T1000 (cell line): ENCODE data around the gene TMEM222.
"Not testable (repeated sequence)": the region's sequence is repeated elsewhere in the genome, so short reads cannot be mapped to it uniquely, and the experiment has no call there.

ENCODE experiments used
- DNase-seq: peaks from one replicate; lab custom pipeline; 2025; ENCODE audit warnings: mixed read lengths; lab: John Stamatoyannopoulos, UW

TMEM222 gene

GRCh38 chr1:27321813-27322568 is at the start of gene TMEM222:
Gene TMEM222 (plus strand): TSS chr1:27322163. CDS start chr1:27322198, 35 bp downstream.
- peak; percentile 97 for DNase-seq

GRCh38 chr1:27274204-27274603 is 47.8 kb upstream of the TMEM222 start:
- no peak for DNase-seq

GRCh38 chr1:27275696-27276095 is 46.3 kb upstream of the TMEM222 start:
- no peak for DNase-seq

- DNase-seq: peak; percentile 73
Measured at GRCh38 chr1:27284425-27285273, 37.3 kb upstream of the TMEM222 start.

GRCh38 chr1:27285274-27285660 is 36.7 kb upstream of the TMEM222 start:
- DNase-seq: no peak

GRCh38 chr1:27285821-27286220 is 36.1 kb upstream of the TMEM222 start:
- DNase-seq: not testable (repeated sequence)

- not testable (repeated sequence) for DNase-seq
Measured at GRCh38 chr1:27289125-27289524, 32.8 kb upstream of the TMEM222 start.

GRCh38 chr1:27290581-27290980 is 31.4 kb upstream of the TMEM222 start:
- DNase-seq: no peak

- peak; percentile 15 for DNase-seq
Measured at GRCh38 chr1:27292106-27292505, 29.9 kb upstream of the TMEM222 start.

GRCh38 chr1:27293915-27294314 is 28.0 kb upstream of the TMEM222 start:
- DNase-seq: no peak

GRCh38 chr1:27296773-27297291 is 25.1 kb upstream of the TMEM222 start:
- peak; percentile 31 for DNase-seq

- DNase-seq: no peak
Measured at GRCh38 chr1:27297903-27298302, 24.1 kb upstream of the TMEM222 start.

- no peak for DNase-seq
Measured at GRCh38 chr1:27298632-27299384, 23.2 kb upstream of the TMEM222 start.

- peak; percentile 92 for DNase-seq
Measured at GRCh38 chr1:27299385-27300271, 22.3 kb upstream of the TMEM222 start.

GRCh38 chr1:27300341-27301051 is 21.5 kb upstream of the TMEM222 start:
- peak; percentile 83 for DNase-seq

- DNase-seq: no peak
Measured at GRCh38 chr1:27301052-27301422, 20.9 kb upstream of the TMEM222 start.

- DNase-seq: no peak
Measured at GRCh38 chr1:27301582-27302199, 20.3 kb upstream of the TMEM222 start.

- DNase-seq: no peak
Measured at GRCh38 chr1:27302612-27303011, 19.4 kb upstream of the TMEM222 start.

- no peak for DNase-seq
Measured at GRCh38 chr1:27303509-27303908, 18.5 kb upstream of the TMEM222 start.

- no peak for DNase-seq
Measured at GRCh38 chr1:27306071-27306470, 15.9 kb upstream of the TMEM222 start.
